ENCODE results near the gene TRAF3IP3.

Gene TRAF3IP3

GRCh38 chr1:209829716-209830115 is 73.9 kb downstream of the TRAF3IP3 start:
- no peaks in the 10 kb centered on the region for H3K9me3 Mint-ChIP-seq
- peaks cover 62% of the 10 kb centered on the region for H3K4me1 Mint-ChIP-seq (ENCODE audit: low read depth)
- H3K27ac Mint-ChIP-seq: no peak overlapping the region
- no peaks in the 10 kb centered on the region for H3K27me3 Mint-ChIP-seq
- H3K36me3 Mint-ChIP-seq (ENCODE audit: low read depth): peaks cover 53% of the 10 kb centered on the region
- H3K4me3 Mint-ChIP-seq: peak overlapping the region; percentile 86

- H3K27ac Mint-ChIP-seq: no peak overlapping the region
- peaks cover 72% of the 10 kb centered on the region for H3K4me1 Mint-ChIP-seq (ENCODE audit: low read depth)
- peaks cover 63% of the 10 kb centered on the region for H3K36me3 Mint-ChIP-seq (ENCODE audit: low read depth)
- H3K9me3 Mint-ChIP-seq: no peaks in the 10 kb centered on the region
- no peaks in the 10 kb centered on the region for H3K27me3 Mint-ChIP-seq
- H3K4me3 Mint-ChIP-seq: peak overlapping the region; percentile 0
Observed at GRCh38 chr1:209830722-209831121, 74.9 kb downstream of the TRAF3IP3 start.

GRCh38 chr1:209831615-209832014 is 75.8 kb downstream of the TRAF3IP3 start:
- H3K36me3 Mint-ChIP-seq (ENCODE audit: low read depth): peaks cover 72% of the 10 kb centered on the region
- H3K4me1 Mint-ChIP-seq (ENCODE audit: low read depth): peaks cover 81% of the 10 kb centered on the region

More at GRCh38 chr1:209831615-209832014, 75.8 kb downstream of the TRAF3IP3 start:
- no peak overlapping the region for H3K27ac Mint-ChIP-seq
- H3K27me3 Mint-ChIP-seq: no peaks in the 10 kb centered on the region
- H3K9me3 Mint-ChIP-seq: no peaks in the 10 kb centered on the region
- H3K4me3 Mint-ChIP-seq: no peak overlapping the region

Data from stimulated activated naive CD8-positive, alpha-beta T cell treated with anti-CD3 and anti-CD28 coated beads, Interleukin-15, Interleukin-2, amounts not matched to agents 100 ng/mL and 50 ng/mL, for 24 hours (primary cell).